NCI-H1092 treated with DMSO at 0.1 percent for 48 hours (cell line): ENCODE measurements around the gene RAB11FIP4.

Source experiments
- DNase-seq: peaks from one replicate; lab custom pipeline; 2025; lab: John Stamatoyannopoulos, UW

RAB11FIP4 gene

DNA sequence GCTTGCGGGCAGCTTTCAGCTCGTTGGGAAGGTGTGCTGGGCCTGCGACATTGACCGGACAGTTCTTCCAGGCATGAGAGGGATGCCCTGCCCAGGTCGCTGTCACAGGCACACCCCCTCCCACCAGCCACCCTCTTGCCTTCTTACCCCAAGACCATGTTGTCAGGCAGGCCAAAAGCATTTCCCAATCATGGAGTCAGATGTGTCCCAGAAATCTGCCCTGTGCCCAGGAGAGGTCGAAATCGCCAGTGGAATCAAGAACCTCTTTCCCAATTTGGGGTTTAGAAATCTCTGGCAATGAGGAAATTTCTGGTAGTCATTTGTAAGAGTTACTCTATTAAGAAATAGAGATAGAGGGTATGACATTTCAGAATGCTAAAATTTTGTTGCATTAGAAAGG, 177.1 kb downstream of the RAB11FIP4 start:
- DNase-seq, result no peak

DNA sequence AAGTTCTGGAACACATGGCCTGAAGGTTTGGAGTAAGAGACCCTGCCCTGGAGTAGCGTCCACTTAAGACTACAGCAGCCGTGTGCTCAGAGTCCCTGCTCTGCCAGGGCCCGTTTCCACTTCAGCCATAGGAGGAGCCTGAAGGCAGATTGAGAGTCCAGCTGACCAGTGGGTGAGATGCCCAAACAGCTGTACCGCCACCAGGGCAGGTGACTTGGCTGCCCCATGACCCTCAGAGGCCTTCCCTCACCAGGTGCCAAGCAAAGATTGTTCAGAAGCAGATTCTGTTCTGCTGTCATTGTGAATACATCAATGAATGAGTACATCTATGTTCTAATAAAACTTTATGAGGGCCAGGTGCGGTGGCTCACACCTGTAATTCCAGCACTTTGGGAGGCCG, 178.8 kb downstream of the RAB11FIP4 start:
- no peak for DNase-seq

DNA sequence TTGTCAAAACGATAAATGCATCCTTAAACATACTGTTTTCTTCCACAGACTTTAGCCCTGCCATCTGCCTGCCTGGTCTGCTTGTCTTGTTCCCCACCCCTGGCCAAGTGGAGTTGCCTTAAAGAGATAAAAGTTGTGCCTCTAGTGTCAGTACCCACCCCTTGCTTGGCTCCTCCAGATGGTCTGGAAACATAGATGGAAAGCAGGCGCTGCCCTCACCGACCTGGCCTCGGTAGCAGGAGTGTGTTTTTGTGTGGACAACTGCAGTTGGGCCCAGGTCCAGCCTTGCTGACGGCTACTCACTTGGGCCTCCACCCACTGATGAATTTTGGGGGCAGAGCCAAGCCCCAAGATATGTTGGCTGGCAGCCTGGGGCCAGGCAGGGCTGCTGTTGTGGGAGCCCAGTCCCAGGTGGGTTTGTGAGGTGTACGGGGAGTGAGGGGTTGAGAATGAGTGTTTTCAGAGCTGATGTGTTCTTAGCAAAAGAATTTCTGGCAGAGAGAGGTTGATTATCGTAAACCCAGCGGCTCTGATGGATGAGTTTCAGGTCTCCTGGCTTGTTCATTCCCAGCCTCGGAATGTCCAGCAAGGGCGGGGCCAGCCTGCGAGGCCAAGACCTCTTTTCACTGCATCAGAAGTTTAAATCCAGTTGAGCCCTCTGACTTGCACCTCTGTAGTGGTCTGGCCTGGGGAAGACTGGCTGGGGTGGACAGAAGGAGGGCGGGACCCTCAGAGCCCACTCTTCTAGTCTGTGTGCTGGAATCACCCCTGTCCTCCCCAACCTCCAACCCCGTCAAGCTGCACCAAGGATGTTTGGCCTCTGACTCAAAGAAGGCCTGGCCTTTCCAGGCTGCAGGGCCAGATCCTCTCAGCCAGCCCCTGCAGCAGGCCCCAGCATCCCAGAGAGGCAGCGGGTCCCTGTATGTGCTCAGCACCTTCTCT, 179.7 kb downstream of the RAB11FIP4 start:
- no peak for DNase-seq

- DNase-seq, result no peak
These were observed 180.9 kb downstream of the RAB11FIP4 start for GRCh38 chr17:31572341-31572740.

GRCh38 chr17:31573047-31573446, 181.6 kb downstream of the RAB11FIP4 start:
- no peak for DNase-seq

GRCh38 chr17:31573861-31574260, 182.4 kb downstream of the RAB11FIP4 start:
- no peak for DNase-seq

GRCh38 chr17:31574458-31574857, 183.0 kb downstream of the RAB11FIP4 start:
- no peak for DNase-seq

GRCh38 chr17:31575043-31575442, 183.6 kb downstream of the RAB11FIP4 start:
- no peak for DNase-seq

- peak; percentile 31 for DNase-seq
These were observed 187.8 kb downstream of the RAB11FIP4 start for GRCh38 chr17:31579265-31579664.

GRCh38 chr17:31580316-31580705, 188.8 kb downstream of the RAB11FIP4 start:
- DNase-seq, result no peak

GRCh38 chr17:31580706-31581490, 189.4 kb downstream of the RAB11FIP4 start:
- DNase-seq, result peak; percentile 79

DNA sequence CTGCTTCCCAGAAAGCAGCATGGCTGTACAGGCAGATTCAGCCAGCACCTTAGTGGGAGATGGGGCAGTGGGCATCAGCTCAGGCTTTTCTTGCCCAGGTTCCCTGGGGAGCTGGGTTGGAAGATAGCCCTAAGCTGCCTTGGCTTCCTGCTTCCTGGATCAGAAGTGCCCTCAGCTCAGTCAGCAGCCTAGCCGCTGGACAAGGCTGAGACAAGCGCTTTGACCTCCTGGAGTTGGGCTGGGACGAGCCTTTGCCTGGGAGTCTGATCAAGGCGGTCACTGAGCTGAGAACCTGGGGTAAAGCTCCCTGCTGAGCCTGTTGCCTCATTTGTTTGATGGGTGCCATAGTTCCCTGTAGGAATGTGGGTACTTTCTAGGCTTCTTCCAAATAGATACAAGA, 190.0 kb downstream of the RAB11FIP4 start:
- no peak for DNase-seq

GRCh38 chr17:31582151-31582907, 190.9 kb downstream of the RAB11FIP4 start:
- no peak for DNase-seq

DNA sequence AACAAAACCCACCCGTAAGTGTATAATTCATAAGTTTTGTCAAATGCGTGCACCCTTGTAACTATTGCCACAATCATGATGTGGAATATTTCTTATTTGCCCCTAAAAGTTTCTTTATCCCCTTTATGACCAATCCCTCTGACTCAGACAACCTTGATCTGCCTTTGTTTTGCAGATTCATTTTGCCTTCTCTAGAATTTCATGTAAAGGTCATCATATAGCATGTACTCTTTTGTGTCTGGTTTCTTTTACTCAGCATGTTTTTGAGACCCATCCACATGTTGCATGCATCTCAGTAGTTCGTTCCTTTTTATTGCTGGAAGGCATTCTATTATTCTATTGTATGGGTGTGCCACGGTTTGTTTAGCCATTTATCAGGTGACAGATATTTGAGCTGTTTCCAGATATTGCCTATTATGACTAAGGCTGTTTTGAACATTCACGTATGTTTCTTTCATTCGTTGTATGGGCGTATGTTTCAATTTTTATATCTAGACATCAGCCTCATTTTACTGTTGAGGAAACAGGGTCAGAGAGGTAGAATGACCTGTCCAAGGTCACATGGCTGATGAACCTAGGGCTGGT, 192.4 kb downstream of the RAB11FIP4 start:
- no peak for DNase-seq

- no peak for DNase-seq
These were observed 193.2 kb downstream of the RAB11FIP4 start for GRCh38 chr17:31584438-31585279.

DNA sequence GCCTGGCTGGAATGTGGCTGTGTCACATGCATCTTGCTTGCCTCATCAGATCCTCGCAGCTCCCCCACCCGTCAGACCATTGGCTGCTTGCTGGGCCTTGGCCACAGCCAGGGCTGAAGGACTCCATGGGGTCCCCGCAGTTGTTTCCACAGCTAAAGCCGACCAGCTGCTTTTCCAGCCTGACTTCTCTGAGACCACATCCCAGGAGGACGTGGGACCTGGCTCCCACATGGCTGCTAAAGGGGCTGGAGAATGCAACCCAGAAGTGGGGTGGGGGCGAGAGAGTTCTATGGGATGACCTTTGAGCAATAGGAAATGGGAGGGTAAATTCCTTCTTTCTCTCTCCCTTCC, 193.8 kb downstream of the RAB11FIP4 start:
- no peak for DNase-seq

DNA sequence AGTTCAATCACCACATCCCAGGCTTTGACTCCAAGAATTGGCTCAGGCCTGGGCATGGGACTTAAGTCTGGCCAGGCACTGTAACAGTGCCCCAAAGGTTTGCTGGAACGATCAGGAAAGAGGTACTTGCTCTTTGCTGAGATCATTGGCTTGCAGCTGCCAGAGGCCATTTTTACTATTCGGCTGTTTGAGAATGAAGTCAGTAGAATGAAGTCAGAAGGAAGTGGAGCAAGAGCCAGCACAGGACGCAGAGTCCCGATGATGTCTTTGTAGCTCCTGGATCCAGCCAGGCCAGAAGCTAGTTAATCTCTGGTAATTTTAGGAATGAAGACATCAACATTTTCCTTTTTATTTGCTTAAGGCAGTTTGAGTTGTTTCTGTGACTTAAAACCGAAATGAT, 195.5 kb downstream of the RAB11FIP4 start:
- no peak for DNase-seq

DNA sequence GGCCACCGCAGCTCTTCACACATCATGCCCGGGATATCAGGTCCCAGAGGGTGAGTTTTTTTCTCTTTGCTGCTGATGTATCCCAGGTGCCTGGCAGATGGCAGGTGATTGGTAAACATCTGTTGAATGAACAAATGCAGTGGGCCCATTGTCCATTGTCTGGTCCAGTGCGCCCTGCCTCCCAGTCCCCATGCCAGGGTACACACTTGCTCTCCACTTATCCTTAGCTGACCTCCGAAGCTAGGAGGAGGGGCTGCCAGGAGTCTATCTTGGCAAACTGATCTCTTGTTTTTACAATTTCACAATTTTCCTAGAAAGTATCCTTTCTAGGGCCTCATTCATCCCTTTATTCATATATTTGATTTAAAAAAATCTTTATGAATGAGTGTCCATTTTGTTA, 196.0 kb downstream of the RAB11FIP4 start:
- DNase-seq, result peak; percentile 30
